Stimulated activated CD8-positive, alpha-beta memory T cell treated with anti-CD3 and anti-CD28 coated beads, Interleukin-7, amount 100 ng/mL, for 1 hour (primary cell): ENCODE measurements around the gene TMEM235.
"Not testable (repeated sequence)": the region's sequence is repeated elsewhere in the genome, so short reads cannot be mapped to it uniquely, and the experiment has no call there.

Source experiments
- DNase-seq, 2 donors: peaks; one replicate each; pipeline ENCODE4 v3.0.0-alpha.2; 2020; ENCODE audit warnings: low read depth in 2 of 2

TMEM235 gene

GRCh38 chr17:78238823-78239488 is 7.5 kb downstream of the TMEM235 start:
- DNase-seq: no peak

- DNase-seq: no peak
Observed at GRCh38 chr17:78239489-78239931, 8.1 kb downstream of the TMEM235 start.

- no peak for DNase-seq
Observed at GRCh38 chr17:78240012-78240655, 8.7 kb downstream of the TMEM235 start.

GRCh38 chr17:78240839-78241238 is 9.4 kb downstream of the TMEM235 start:
- DNase-seq: no peak

- no peak for DNase-seq
Observed at GRCh38 chr17:78241277-78242023, 10.0 kb downstream of the TMEM235 start.

- DNase-seq: no peak
Observed at GRCh38 chr17:78242024-78242742, 10.8 kb downstream of the TMEM235 start.

GRCh38 chr17:78247304-78247703 is 15.9 kb downstream of the TMEM235 start:
- no peak for DNase-seq

GRCh38 chr17:78248051-78248914 is 16.9 kb downstream of the TMEM235 start:
- DNase-seq: no peak

GRCh38 chr17:78249074-78249817 is 17.8 kb downstream of the TMEM235 start:
- no peak for DNase-seq

GRCh38 chr17:78249818-78250806 is 18.7 kb downstream of the TMEM235 start:
- no peak for DNase-seq

GRCh38 chr17:78250891-78251772 is 19.7 kb downstream of the TMEM235 start:
- DNase-seq: peak; percentile 64 to 67

GRCh38 chr17:78251773-78252103 is 20.3 kb downstream of the TMEM235 start:
- DNase-seq: no peak

GRCh38 chr17:78252111-78252634 is 20.7 kb downstream of the TMEM235 start:
- DNase-seq: peak in 1 of 2 donors; percentile 37

GRCh38 chr17:78252701-78253635 is 21.5 kb downstream of the TMEM235 start:
- DNase-seq: no peak

- not testable (repeated sequence) for DNase-seq
Observed at GRCh38 chr17:78253636-78253945, 22.2 kb downstream of the TMEM235 start.

- DNase-seq: peak; percentile 60 to 65
Observed at GRCh38 chr17:78253946-78254672, 22.7 kb downstream of the TMEM235 start.
